HepG2 (cell line): ENCODE measurements around the gene KCTD16.

Experiments
- ESRRA ChIP-seq: sonication (generic); formaldehyde crosslinking; IDR thresholded peaks from 2 replicates; pipeline ENCODE4 v1.5.1; 2020; ENCODE audit warnings: mild to moderate bottlenecking, low read depth, missing genetic modification reagents
- EZH2 ChIP-seq: conservative IDR thresholded peaks from 2 replicates; pipeline ENCODE4 v1.6.1; 2012; ENCODE audit warnings: mild to moderate bottlenecking, low read depth, low read length, moderate library complexity
- JUNB ChIP-seq: sonication (generic); formaldehyde crosslinking; IDR thresholded peaks from 2 replicates; pipeline ENCODE4 v1.8.0; 2022; ENCODE audit warnings: missing genetic modification reagents, mild to moderate bottlenecking, borderline replicate concordance
- NR1H2 ChIP-seq: sonication (generic); formaldehyde crosslinking; IDR thresholded peaks from 2 replicates; pipeline ENCODE4 v1.8.1; 2022; ENCODE audit warnings: low read depth, missing genetic modification reagents, borderline replicate concordance
- NR2C2 ChIP-seq: sonication (generic); formaldehyde crosslinking; IDR thresholded peaks from 2 replicates; pipeline ENCODE4 v1.4.0; 2020; ENCODE audit warnings: missing genetic modification reagents, mild to moderate bottlenecking, moderate library complexity, borderline replicate concordance
- POLR2A ChIP-seq, 2 experiments: IDR thresholded peaks; 2 replicates each; pipeline ENCODE4 v1.6.1; 2011; ENCODE audit warnings: low read depth in 2 of 2, low read length in 2 of 2, mild to moderate bottlenecking in 1 of 2, moderate library complexity in 1 of 2; ENCODE audit not compliant: insufficient read depth in 1 of 2
- RARG ChIP-seq: sonication (generic); formaldehyde crosslinking; IDR thresholded peaks from 2 replicates; pipeline ENCODE4 v1.4.0; 2020; ENCODE audit warnings: low read depth, mild to moderate bottlenecking, missing genetic modification reagents
- RFXANK ChIP-seq: IDR thresholded peaks from 2 replicates; pipeline ENCODE4 v1.6.1; 2016
- ZFP37 ChIP-seq: sonication (generic); formaldehyde crosslinking; IDR thresholded peaks from 2 replicates; pipeline ENCODE4 v1.4.0; 2020; ENCODE audit warnings: missing genetic modification reagents, borderline replicate concordance
- ZNF274 ChIP-seq: sonication (generic); formaldehyde crosslinking; IDR thresholded peaks from 2 replicates; pipeline ENCODE4 v1.5.1; 2020; ENCODE audit warnings: mild to moderate bottlenecking, missing genetic modification reagents
- TF ChIP-seq, protein P1 (sequence below): sonication (generic); formaldehyde crosslinking; IDR thresholded peaks from 2 replicates; pipeline ENCODE4 v1.8.0; 2022; ENCODE audit warnings: mild to moderate bottlenecking, missing genetic modification reagents, moderate library complexity

DNA sequence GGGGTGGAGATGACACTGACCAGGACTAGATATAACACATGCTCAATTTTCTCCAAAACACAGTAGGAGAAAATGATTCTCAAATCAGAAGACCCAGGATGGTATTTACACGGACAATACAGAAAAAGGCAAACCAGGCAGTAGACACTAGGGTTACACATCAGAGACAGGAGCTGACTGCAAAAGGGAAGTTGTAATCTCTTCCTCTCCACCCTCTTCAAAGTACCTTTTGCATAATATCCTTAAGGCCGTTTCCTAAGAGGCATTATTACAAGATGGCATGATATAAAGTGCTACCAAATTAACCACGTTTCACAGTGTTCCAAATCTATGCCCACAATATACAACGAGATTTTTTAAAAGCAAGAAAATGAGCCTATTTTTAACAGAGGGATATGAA, 39.4 kb upstream of the KCTD16 start:
- no peak for TF ChIP-seq RFXANK (CRISPR knock-in tag)
- TF ChIP-seq ZFP37 (CRISPR knock-in tag), result no peak
- TF ChIP-seq NR2C2 (CRISPR knock-in tag), result no peak
- TF ChIP-seq POLR2A (IDR thresholded peaks at IDR 0.05; ENCODE audit: insufficient read depth in 1 of 2, low read depth in 2 of 2, low read length in 2 of 2), result no peak
- TF ChIP-seq RARG (CRISPR knock-in tag), result no peak
- TF ChIP-seq EZH2, result no peak
- no peak for TF ChIP-seq ESRRA (CRISPR knock-in tag)
- TF ChIP-seq, protein P1, sequence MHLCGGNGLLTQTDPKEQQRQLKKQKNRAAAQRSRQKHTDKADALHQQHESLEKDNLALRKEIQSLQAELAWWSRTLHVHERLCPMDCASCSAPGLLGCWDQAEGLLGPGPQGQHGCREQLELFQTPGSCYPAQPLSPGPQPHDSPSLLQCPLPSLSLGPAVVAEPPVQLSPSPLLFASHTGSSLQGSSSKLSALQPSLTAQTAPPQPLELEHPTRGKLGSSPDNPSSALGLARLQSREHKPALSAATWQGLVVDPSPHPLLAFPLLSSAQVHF (CRISPR knock-in tag), result no peak
- TF ChIP-seq NR1H2 (CRISPR knock-in tag), result no peak
- TF ChIP-seq JUNB (CRISPR knock-in tag), result no peak
- no peak for TF ChIP-seq ZNF274 (CRISPR knock-in tag)
